NCI-H446 treated with DMSO at 0.1 percent for 48 hours (cell line): Measurements from ENCODE around the gene TNNC1.

Experiments
- DNase-seq: peaks from one replicate; lab custom pipeline; 2025; lab: John Stamatoyannopoulos, UW

Gene TNNC1

DNA sequence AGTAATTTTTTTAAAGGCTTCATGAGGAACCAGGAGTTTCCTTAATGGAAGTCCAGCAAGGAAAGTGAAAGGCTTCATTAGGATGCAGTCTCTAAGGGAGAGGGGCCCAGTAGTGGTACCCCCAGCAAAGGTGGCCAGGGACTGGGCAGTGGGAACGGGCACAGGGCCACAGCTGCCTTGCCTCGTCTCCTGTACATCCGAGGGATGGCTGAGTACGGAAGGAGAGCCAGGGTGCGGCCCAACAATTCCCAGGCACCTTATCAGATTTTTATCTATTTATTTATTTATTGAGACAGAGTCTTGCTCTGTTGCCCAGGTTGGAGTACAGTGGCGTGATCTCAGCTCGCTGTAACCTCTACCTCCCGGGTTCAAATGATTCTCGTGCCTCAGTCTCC, 23.4 kb downstream of the TNNC1 start:
- DNase-seq: no peak

DNA sequence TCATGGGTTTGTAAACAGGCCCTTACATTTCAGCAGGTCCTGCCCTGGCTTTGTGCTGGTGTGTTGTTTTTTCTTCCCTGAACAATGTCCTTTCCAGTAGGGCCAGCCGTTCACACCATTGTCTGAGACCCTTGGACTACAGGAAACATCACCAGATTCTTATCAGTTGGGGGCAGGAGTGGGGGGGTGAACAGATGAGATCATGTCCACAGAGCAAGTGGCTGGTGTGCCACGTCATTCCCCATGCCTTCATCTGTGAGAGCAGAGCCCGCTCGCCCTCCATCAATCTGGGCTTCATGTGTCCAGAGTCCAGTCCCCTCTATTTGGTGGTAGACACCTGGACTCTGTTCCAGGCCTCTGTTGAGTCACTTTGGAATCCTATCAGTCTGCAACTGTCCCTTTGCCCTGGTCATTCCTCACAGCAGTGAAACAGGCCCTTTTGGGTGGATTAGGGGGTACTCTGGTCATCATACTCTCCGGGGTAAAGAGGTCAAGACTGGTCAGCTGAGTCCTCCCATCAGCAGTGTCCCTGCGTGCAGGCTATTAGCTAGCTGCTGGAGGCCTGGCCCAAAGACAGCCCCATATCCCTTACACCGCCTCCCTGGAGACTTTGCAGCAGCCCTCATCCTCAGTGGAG, 23.9 kb downstream of the TNNC1 start:
- DNase-seq: no peak

DNA sequence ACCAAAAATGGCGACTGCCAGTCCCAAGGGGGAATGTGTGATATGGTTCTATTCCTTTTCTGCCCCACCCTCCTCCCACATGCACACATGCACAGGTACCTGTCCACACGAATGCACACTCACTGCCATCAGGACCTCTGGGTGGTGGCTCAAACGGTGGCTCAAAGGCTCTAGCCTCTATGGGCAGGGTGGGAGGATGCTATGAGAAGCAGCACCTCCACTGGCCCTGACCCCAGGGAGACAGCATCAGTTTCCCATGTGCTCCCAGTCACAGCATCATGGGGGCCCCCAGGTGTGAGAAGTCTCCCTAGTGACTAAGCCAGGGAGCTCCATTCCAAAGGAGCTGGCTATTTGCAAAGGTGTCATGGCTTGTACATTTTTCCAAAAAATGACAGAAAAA, 24.8 kb downstream of the TNNC1 start:
- no peak for DNase-seq

DNA sequence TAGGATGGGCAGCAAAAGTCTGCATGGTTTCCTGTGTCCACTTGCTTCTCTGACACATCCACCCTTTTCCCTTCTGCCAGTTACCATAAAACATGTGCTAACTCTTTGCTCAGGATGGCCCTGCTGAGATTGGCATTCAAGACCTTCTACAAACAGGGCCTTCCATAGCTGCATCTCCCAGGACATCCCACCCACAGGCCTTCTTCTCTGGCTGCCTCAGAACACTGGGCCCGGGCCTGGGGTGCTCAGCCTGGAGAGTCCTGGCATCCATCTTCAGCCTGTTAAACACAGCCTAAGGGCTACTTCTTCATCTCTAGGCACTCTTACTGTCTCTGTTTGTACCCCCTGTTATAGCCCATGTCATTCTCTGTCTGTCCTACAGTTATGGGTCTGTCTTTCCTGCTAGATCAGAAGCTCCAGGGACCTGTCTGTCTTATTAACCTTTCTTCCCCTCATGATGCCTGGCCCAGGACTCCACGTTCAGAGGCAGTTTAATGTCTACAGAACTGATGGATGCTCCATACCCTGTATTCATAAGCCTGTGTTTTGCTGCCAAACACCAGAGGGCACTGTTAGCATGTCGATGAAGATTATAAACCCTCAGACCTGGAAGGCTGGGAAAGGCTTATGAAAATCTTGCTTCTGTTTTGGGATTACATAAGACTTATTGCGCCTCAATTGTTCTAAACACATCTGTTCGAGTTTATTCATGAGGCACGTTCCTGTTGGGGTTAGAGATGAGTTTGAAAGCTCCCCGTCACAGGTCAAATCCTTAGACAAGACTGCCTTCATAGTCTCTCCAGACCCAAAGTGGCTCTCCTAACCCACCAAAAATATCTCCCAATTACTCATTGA, 25.5 kb downstream of the TNNC1 start:
- DNase-seq: peak; percentile 5

DNA sequence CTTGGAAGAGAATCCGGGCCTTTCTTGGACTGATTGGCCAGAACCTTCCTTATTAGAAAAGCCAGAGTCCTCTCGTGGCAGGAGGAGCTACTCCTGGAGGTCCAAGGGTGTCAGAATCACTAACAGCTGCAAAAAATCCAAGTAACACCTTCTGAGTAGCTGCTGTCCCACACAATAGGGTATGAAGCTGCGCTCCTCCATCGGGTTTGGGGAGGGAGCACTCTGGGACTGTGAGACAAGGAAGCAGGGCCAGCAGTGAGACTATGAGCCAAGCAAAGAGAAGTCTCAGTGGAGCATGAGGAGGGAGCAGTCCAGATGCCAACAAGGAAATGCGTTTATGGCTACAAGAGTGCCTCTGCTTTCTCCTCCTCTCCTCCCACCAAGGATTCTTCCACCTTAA, 30.7 kb downstream of the TNNC1 start:
- no peak for DNase-seq

DNA sequence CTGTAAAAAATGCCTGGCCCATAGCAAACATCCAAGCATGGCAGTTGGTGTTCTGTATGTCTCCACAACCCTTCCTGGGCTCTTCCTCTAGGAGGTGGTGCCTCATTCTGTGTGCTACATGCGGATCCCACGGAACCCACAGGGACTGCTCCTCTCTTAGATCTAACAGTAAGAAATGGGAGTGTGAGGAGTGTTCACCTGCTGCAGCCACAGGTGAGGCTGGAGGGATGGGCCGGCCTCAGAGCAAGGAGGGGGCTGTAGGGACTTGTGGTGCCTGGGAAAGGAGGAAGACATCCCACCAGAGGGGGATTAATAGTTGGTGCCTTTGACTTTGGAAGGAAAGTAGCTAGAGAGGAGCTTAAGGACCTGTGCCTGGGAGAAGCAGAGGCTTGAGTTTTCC, 31.2 kb downstream of the TNNC1 start:
- DNase-seq: no peak

DNA sequence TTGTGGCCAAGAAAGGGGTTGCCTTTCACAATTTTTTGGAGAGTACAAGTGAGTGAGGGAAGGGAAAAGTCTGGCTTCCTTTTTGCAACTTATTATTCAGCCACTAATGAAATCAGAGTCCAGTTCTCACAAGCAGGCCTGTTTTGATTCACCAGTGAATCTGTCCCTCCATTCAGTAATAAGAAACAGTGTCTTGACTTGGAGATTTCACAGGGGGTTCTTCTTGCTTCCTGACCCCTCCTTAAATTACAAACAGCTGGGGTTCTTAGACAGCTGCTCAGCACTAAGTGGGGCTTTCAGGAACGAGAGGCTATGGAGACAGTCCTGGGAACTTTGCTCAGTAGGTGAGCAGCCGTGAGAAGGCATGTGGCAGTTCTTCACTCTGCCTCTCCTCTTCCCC, 33.5 kb downstream of the TNNC1 start:
- no peak for DNase-seq

DNA sequence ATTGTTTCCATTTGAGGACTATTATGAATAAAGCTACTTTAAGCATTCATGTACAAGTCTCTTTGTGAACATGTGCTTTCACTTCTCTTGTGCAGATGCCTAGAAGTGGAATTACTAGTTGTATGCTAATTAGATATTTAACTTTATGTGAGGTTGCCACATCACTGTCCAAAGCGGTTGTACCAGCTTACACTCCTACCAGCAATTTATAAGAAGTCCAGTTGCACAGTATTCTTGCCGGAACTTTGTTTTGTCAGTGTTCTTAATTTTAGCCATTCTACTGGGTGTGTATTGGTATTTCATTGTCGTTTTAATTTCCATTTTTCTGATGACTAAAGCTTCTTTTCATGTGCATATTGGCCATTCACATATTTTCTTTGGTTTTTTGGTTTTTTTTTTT, 38.0 kb downstream of the TNNC1 start:
- DNase-seq: no peak

DNA sequence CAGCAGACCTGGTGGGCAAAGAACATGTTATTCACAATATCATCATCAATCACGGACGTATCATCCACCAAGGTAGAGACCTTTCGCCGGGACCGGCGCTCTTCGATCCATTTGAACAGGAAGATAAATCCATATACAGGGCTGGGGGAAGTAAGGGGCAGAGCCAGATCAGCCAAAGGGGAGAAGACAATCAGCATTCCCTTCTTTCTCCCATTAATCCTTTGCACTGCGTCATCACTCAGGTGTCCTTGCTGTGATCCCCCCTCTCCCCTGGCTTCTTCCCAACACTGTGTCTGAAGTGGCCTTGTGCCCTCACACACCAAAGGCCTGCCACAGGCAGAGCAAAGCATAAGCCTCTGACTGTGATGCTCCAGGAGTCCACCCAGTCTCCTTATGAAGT, 45.4 kb downstream of the TNNC1 start:
- DNase-seq: no peak

DNA sequence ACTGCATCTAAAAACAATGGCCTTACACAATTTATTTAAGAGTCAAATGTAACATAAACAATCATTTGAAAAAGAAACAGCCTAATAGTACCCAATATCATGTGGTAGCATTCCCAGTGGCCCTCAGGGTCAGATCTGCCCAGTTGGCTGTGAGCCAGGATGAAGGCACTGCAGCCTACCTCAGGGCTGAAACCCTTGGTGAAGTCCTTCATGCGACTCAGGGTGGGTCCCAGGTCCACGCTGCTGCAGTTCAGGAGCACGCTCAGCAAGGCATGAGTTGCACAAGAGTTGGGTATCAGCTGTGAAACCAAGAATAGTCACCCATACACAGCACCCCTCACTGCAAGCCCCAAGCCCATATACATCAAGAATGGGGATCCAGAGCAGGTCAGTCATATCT, 46.1 kb downstream of the TNNC1 start:
- no peak for DNase-seq

DNA sequence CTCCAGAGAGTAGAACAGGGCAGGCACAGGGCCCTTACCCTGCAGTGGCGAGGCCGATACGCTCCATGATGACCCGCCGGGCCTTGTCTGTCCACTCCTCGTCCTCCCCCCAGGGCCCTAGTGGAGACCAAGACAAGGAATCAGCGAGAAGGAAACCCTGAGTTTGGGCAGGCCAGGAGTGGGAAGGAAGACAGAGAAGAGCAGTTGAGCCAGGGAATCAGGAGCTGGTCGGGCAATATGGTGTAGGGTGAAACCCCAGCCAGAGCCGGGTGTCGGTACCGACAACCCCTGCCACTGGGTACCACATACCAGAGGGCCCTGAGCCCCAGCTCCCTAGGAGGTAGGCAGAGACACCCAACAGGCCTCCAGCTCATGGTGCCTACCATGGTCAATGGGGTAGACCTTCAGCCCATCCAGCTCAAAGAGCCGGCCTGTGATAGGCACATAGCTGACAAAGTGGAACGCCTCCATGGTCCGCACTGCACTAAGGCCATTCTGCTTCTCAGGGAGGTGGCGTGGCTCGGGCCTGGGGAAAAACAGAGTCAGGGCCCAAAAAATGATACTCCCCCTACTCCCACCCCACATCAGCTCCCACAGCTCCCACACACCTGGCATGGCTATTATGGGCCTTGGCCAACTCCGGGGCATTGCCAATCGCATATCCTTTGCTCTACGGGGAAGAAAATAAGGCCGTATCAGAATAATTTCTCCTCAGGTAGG, 46.9 kb downstream of the TNNC1 start:
- no peak for DNase-seq

DNA sequence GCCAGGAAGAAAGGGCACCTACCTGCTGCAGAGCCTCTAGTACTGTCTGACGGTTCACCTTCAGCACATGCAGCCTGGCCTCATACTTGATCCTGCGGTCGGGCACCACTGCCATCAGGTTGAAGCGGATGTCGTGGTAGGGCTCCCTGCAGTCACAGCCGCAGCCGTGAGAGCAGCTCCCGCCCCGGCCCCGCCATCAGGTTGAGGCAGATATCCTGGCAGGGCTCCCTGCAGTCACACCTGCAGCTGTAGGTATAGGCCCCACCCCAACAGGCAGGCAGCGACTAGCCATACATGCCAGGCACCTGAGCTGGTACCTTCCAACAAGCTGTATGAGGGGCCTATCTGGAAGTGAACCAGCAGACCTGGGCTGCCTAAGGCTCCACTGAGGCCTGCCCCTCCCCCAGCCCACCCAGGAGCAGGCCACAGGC, 47.6 kb downstream of the TNNC1 start:
- no peak for DNase-seq

DNA sequence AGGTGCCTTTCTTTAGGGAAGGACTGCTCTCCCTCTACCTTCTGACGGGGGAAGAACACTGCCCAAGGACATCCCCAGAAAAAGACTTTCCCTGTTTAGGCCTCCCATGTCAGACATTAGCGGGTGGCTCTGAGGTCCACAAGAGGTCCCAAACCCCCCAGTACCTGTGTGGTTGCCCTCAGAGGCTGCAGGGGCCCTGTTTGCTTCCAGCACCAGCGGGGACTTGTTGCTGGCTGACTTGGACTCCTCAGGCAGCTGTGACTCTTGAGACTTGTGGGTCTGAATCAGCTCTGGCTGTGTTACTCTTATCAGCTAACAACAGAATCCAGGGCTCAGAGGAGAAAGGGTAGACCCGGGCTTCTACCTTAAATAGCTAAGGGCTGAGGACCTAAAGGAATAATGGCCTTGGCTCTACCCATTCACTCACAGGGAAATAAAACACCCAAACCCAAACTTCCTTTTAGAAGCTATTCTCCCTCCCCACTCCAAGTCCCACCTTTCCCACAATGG, 48.2 kb downstream of the TNNC1 start:
- DNase-seq: no peak

DNA sequence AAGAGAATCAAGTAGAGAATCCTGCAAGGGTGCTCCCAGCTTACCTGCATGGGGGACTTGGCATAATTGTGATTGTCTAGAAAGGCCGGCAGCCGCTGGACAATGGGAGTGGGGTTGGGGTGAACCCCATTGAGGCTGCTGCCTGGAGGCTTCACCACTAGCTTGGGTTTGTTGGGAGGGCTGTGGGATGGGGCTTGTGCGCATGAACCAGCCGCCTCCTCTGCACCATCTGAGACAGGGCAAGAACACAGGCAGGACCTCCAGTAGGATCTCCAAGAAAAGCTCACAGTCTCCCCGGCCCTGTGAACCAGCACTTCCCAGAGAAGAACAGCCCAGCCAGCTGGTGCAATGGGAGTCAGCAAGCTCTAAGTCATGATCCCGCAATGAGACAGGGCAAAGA, 48.8 kb downstream of the TNNC1 start:
- no peak for DNase-seq

DNA sequence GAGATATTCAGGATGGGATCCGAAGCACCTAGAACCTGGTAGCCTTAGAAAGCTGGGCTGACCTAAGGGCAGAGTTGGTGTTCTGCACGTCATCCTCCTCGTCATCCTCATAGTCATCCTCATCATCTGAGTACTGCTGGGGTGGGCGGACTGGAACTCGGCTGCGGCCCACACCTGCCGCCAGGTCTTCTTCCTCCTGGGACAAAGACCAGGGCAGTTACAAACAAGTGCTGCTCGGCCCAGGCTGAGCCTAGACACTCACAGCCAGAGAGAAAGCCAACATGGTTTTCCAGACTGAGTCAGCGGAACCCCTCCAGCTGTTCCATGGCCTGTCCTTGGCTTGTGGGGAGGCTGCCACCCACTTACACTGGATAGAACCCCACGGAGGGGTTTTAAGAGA, 49.5 kb downstream of the TNNC1 start:
- no peak for DNase-seq

DNA sequence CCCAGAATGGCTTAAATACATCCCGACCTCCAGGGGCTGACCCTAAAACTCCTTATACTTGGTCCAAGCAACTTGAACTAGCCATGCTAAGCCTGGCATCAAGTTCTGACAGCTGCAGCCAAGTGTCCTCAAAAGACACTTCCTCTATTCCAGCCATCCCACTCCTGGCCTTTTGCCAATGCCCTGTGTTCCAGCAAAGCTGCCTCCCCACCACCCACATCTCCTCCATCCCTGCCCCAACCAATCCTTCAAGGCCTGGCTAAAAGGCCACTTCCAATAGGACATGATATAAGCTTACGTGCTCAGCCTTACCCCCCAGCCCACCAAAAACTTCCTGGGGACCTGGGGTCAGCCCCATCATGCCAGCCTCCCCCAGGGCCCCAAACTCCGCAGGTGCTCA, 49.9 kb downstream of the TNNC1 start:
- no peak for DNase-seq

DNA sequence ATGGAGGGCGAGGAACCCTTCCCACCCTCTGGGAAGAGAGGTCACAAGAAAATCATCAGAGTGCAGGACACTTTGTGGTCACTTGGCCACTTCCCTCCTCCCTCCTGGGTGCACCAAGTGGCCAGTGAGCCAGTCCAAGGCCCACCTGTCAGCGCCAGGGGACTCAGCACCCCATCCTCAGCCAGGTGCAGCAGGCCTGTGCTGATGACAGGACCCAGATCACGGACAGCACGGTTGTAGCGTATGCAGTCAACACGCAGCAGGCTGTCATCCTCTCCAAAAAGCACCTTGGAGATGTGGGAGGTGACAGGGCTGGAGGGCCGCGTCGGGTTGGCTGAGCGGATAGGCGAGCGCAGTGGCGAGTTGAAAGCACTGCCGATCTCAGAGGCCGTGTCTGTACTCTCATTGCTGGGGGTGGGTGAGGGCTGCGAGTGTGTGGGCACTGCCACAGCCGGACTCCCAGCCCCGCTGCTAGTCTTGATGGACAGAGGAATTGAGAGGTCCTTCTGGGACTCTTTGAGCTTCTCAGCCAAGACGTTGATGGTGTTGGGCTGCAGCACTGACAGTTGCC, 50.5 kb downstream of the TNNC1 start:
- DNase-seq: no peak

DNA sequence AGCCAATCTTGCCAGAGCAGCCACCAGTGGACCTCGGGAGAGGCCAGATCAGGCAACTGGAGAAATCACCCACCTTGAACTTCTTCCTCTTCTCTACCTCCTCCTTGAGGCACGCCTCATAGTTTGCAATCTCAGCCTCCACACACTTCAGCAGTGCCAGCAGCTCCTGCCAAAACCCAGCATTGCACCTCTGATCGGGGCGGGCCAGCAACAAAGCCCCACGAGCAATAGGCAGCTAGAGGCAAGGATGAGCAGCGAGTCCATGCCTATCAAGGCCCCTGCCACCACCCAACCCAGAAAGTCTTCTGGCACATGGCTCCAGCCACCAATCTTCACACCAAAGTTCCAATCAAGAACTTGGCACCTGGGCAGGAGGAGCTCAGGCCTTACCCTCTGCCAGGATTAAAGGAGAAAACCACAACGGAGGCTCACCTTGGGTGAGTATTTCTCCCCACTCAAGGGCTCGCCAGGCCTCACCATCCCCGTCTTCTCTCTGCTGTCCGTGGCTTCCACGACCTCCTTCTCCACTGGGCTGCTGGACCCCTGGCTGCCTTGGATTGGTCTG, 51.1 kb downstream of the TNNC1 start:
- no peak for DNase-seq

DNA sequence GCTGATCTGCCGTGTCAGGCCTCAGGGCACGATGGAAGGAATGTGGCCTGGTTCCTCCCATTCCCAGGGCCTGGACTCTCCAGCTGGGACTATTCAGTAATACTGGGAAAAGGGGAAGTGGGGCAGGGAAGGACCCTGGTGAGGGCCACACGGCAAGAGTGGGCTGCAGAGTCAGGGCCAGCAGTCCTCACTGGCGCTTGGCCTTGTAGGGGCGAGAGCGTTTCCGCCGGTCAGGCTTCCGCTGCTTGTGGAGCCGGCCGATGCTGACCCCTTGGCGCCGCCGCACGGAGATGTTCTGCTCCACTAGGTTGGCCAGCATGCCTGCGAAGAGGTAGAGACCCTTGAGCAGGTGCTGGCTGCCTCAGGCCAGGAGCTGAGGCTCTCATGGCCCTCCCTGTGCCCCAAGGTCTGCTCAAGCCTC, 51.7 kb downstream of the TNNC1 start:
- DNase-seq: no peak

DNA sequence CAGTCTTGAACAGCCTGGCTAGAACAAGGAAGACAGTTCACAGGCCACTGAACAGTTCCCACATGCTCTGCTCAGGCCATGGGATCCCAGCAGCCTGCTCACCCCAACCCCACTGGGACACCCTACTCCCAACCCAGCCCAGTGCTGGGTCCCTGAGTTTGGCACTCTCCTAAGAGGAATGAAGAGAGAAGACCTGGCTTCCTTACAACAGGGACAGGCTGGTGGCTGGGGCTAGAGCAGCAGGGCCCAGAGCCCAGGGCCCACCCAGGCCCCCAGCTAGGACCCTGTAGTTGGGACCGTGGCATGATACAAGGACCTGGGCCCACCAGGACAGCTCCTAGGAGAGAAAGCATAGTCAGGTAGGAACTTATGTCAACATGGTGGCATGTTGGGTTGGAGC, 52.3 kb downstream of the TNNC1 start:
- no peak for DNase-seq
